ENCODE results near the gene GEMIN4.
"Not testable (repeated sequence)": the region's sequence is repeated elsewhere in the genome, so short reads cannot be mapped to it uniquely, and the experiment has no call there.

Gene GEMIN4

GRCh38 chr17:699345-699744, 52.7 kb downstream of the GEMIN4 start:
- DNase-seq (ENCODE audit: low read depth) = no peak

- not testable (repeated sequence) for DNase-seq (ENCODE audit: low read depth)
These were observed 54.0 kb downstream of the GEMIN4 start for GRCh38 chr17:698096-698495.

- DNase-seq (ENCODE audit: low read depth) = no peak
These were observed 54.4 kb downstream of the GEMIN4 start for GRCh38 chr17:697682-698081.

GRCh38 chr17:696369-696768, 55.7 kb downstream of the GEMIN4 start:
- DNase-seq (ENCODE audit: low read depth) = no peak
